Measurements from ENCODE around the gene TLE2.
"Not testable (repeated sequence)": the region's sequence is repeated elsewhere in the genome, so short reads cannot be mapped to it uniquely, and the experiment has no call there.

TLE2 gene

DNA sequence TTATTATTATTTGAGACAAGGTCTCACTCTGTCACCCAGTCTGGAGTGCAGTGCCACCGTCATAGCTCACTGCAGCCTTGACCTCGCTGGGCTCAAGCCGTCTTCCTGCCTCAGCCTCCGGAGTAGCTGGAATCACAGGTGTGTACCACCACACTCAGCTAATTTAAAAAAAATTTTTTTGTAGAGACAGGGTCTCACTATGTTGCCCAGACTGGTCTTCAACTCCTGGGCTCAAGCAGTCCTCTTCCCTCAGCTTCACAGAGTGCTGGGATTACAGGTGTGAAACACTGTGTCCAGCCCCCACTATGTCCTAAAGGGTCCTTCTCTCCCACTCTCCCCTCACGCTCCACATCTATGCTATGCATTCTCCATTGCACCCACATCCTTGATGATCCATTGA is 9.1 kb upstream of the TLE2 start:
- in situ Hi-C loops (cut with HindIII; ENCODE audit: low sequenced_read_pairs): no loop called here

DNA sequence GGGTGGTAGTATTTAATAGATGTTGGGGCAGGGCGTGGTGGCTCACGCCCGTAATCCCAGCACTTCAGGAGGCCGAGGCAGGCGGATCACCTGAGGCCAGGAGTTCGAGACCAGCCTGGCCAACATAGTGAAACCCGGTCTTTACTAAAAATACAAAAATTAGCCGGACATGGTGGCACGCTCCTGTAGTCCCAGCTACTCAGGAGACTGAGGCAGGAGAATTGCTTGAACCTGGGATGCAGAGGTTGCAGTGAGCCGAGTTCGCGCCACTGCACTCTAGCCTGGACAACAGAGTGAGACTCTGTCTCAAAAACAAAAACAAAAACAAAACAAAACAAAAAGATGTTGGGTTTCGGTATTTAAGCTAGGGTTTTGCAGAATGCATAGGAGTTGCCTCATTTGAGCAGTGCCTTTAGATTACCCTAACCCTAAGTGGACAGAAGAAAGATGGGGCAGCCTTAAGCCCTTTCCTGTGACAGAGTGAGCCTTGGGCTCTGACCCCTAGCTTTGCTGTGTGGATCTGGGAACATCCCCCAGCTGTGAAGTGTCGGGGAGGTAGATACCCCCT is 8.0 kb upstream of the TLE2 start:
- in situ Hi-C loops (cut with HindIII; ENCODE audit: low sequenced_read_pairs): not testable (repeated sequence)

DNA sequence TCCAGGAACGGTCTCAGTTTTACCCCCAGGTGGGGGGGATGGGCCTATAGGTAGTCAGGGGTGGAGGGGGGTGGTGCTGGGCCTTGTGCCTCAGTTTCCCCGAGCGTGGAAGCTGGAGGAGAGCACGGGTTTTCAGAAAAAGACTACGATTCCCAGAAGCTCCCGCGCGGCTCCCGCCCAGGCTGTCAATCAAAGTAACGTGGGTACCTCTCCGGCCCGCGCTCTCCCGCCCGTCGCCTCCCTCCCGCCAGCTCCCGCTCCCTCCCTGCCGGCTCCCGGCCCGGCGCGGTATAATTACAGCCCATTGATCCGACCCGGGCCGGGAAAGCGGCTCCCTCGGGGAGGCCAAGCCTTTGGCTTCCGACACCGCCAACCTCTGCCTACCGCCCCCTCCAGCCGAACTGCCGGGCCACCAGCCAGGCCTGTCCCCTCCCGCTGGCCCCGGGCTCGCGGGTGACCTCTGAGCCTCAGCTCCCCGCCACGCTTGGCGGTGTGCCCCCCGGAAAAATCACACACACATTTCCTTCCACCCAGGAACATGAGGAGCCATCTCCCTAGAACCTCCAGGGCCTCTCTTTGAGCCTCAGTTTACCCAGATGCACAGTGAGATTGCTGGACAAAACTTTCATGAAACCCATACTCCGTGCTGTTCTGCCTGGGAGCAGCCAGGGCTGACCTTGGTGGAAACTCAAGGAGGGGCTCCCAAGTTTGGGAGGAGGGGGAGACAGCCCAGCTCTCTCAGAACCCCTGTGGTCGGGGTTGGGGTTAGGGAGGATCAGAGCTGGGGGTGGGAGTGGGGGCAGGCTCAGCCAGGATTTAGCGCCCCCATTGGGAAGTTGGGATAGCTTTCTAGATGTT is 7.3 kb upstream of the TLE2 start:
- in situ Hi-C loops (cut with HindIII; ENCODE audit: low sequenced_read_pairs): no loop called here

DNA sequence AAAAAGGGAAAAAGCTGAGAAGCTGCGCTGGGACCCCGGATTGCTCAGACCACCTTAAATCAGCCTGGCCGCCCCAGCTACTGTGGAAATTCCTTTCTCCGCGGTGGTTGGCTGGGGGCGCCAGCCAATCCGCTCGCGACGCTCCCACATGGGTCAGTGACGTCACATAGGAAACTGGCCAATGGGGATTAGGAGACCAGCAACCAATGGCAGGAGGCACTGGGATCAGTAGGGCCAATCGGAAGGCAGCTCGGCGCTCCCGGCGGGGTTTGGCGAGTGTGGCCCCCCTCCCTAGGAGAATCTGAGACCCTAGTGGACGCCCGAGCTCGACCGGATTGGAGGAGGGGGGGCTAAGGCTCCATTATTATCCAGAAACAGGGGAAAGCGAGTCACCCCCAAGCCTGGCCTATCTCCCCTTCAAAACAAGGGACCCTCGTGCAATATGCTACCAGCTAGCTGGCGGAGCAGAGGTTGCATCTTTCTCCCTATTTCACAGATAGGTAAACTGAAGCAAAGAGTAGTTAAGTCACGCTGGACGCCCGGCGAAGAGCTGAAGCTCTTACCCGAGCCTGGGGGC is 6.5 kb upstream of the TLE2 start:
- in situ Hi-C loops (cut with HindIII; ENCODE audit: low sequenced_read_pairs): no loop called here

DNA sequence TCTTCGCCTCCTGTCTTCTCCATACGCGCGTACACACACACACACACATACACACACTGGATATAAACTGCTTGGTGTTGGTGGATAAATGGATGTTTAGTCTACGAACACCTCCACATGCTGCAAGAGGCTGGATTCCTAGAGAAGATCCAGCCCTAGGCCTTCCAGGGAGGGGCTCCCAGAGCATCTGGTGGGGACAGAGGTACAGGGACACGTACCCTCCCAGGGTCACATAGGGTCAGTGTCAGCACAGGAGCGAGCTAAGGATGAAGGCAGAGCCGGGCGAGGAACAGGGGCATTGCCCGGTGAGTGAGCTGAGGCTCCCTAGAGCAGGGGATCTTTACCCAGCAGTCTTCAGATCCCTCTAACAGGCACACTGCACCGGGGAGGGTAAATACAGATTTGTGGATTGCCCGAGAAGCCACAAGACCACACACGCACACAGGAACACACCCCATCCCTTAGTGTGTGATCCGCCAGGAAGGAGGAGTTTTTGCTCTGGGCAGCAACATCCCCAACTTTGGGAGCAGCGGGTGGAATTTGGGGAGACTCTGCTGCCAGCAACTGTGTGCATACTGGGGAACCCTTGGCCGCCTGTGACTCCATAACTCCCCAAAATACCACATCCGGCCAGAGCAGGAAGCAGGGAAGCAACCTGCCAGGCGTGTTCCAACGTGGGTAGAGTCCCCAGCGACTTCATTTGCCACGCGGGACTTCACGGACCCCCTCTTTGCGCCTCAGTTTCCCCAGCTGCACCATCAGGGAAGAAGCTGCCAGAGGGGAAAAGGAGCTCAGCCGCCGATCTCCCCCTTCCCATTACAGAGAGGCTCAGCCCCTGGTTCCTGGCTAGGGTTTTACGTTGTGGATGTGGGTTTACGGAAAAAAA is 5.8 kb upstream of the TLE2 start:
- in situ Hi-C loops (cut with HindIII; ENCODE audit: low sequenced_read_pairs): no loop called here

DNA sequence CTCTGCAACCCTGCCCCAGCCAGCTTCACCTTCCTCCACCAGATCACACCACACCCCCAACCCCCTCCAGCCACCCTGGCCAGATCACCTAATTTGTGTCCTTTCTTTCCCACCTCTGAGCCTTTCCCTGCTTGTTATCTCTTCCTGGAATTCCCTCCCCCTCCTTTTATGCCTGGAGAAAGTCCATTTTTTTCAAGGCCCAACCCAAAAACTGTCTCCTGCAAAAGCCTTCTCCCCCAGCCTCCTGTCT is 5.3 kb upstream of the TLE2 start:
- in situ Hi-C loops (cut with HindIII; ENCODE audit: low sequenced_read_pairs): no loop called here

DNA sequence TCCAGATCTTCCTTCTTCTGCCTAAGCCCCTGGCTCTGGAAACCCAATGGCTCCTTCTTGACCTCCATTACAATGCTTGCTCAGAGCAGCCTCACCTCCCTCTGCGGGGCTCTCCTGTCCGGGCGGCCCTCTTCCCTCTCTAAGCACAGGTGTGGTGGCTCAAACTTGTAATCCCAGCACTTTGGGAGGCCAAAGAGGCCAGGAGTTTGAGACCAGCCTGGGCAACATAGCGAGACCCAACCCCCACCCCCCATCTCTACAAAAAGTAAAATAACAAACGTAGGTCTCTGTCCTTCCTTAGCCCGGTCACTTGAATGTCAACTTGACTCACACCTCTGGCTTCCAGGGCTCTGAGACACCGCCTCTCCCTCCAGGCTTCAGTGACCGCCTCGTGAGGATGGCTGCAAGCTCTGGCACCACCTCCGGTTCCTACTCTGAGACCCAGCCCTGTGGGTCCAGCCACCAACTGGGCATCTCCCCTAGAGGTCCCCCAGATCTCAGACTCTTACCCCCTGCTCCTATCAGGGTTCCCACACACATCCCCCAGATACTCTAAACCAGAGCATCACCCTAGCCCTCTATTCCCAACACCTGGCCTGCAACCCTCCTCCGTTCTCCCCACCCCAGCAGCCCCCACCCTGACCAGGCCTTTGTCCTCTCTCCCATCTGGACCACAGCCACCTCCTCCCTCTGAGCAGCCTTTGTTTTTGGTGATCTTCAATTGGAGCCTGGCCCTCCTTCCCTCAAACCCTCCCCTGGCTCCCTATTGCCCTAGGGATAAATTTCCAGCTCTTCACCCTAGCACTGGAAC is 4.7 kb upstream of the TLE2 start:
- in situ Hi-C loops (cut with HindIII; ENCODE audit: low sequenced_read_pairs): no loop called here

DNA sequence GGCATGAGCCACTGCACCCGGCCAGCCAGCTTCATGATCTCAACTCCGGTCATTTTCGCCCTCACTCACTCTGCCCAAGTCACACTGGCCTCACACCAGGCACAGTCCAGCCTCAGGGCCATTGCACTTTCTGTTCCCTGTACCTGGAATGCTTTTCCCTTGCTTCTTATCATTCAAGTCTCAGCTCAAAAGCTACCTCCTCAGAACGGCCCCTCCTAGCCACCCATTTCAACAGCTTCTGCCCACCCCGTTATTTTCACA is 2.5 kb upstream of the TLE2 start:
- in situ Hi-C loops (cut with HindIII; ENCODE audit: low sequenced_read_pairs): no loop called here

DNA sequence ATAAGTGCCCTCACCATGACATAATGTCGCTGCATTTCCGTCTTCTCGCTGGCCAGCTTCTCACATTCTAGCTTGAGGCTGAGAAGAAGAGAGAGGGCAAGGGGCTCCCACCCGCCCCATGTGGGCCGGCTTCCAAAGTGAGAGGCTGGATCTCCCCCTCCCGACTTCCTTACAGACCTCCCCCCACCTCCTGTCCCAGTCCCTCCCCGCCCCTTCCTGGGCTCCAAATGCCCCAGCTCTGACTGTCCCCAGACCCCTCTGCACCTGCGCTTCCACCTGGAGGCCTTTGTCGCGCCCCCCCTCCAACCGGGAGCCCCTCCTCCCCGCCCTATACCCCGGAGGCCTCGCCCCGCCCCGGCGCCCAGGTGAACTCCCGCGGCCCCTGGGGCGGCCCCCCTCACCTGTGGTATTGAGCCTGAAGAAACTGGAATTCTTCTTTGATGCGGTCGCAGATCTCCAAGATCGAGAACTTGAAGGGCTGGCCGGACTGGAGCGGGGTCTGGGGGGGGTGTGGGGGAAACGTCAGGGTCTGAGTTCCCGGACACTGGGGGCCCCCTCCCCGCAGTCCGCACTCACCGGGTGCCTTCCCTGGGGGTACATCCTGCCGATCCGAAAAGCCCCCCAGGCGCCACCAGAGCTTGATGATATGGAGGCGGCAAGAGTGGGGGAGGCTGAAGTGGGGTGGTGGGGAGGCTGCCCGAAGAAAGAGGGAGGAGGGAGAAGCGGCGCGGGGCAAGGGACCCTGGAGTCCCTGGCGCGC is 595 bp downstream of the TLE2 start:
- in situ Hi-C loops (cut with HindIII; ENCODE audit: low sequenced_read_pairs): loop anchor here (5.0 to 10.0 kb wide), 2 partner anchors 74 to 146 kb away; partner anchors contain the start of gene S1PR4

DNA sequence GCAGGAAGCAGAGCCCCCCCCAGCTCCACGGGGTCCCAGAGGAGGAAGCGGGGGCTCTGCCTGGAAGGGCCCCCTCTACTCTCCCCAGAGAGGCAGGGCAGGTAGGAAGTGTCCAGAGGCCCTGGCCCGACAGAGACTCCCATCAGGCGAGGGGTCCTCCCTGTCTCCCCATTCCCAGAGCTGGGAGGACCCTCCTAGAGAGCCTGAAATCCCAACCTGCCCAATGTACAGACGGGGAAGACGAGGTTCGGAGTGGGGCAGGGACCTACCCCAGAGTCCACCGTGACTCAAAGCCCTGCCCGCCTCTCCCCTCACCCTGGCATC is 1.1 kb downstream of the TLE2 start:
- in situ Hi-C loops (cut with HindIII; ENCODE audit: low sequenced_read_pairs): loop anchor here (5.0 to 10.0 kb wide), 2 partner anchors 74 to 147 kb away; partner anchors contain the start of gene S1PR4

DNA sequence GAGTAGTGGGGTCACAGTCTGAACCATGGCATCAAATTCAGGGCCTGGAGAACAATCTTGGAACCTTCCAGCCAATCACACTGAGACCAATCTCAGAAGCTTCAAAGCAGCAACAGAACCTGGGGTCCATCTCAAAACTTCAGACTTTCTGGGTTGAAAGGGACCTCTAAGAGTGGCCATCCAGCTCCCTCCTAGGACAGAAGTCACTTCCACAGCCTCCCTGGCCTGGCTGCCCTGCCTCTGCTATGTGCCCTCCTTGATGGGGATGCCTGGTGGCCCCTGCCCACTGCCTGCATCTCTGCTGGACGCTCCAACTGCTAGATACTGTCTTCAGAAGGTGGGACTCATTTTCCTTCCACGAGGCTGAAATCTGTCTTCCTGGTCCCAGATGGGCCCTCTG is 1.8 kb downstream of the TLE2 start:
- in situ Hi-C loops (cut with HindIII; ENCODE audit: low sequenced_read_pairs): loop anchor here (5.0 to 10.0 kb wide), 2 partner anchors 75 to 148 kb away; partner anchors contain the start of gene S1PR4

DNA sequence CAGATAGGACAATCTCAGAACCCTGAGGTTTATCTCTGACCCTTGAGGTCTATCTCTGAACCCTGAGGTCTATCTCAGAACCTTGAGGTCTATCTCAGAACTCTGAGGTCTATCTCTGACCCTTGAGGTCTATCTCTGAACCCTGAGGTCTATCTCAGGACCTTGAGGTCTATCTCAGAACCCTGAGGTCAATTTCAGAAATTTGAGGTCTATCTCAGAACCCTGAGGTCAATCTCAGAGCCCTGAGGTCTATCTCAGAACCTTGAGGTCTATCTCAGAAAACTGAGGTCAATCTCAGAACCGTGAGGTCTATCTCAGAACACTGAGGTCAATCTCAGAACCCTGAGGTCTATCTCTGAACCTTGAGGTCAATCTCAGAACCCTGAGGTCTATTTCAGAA is 2.3 kb downstream of the TLE2 start:
- in situ Hi-C loops (cut with HindIII; ENCODE audit: low sequenced_read_pairs): loop anchor here (5.0 to 10.0 kb wide), 2 partner anchors 76 to 148 kb away; partner anchors contain the start of gene S1PR4

DNA sequence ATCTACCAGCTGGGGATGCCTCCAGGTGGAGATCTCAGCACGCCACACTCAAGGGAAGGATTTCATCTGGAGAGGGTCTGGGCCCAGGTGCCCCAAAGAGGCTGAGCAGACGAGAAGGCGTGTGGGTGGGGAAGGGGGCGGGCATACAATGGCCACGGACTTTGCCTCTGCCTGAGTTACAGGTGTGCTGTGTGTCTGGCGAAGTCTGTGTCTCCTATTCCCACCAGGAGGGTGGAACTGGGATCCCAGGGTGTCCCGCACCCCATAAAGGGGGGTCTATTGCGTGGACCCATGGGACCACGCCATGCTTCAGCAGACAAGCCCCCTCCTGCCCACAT is 3.6 kb downstream of the TLE2 start:
- in situ Hi-C loops (cut with HindIII; ENCODE audit: low sequenced_read_pairs): loop anchor here (5.0 to 10.0 kb wide), 2 partner anchors 77 to 149 kb away; partner anchors contain the start of gene S1PR4

DNA sequence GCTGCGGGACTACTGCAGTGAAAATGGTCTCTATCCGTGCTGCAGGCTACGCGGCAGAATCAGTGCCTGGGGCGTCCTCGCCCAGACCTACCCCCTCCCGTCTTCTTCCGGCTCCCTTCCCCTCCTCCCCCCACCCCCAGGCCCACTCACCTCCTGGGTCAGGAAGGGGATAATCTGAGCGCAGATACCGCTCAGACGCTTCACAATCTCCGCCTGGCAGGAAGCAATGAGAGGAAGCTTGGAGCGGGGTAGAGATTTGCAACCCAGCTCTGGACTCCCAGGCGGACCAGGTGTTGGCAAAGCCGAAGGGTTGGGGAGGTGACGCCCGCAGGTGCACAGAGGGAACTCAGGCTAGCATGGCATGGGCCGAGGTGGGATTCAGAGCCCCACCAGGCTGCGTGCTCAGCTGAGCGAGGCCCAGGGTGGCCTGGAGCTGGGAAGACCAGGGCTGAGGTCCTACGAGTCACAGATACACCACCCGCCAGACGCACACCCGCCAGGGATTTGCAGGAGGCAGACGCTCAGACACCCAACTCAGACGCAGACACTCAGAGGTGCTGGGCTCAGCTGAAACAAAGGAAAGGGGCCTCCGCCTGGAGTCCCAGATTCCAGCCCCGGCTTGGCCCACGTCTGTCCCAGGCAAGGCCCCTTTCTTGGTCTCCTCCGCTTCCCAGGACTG is 4.1 kb downstream of the TLE2 start:
- in situ Hi-C loops (cut with HindIII; ENCODE audit: low sequenced_read_pairs): loop anchor here (5.0 to 10.0 kb wide), 2 partner anchors 77 to 150 kb away; partner anchors contain the start of gene S1PR4

DNA sequence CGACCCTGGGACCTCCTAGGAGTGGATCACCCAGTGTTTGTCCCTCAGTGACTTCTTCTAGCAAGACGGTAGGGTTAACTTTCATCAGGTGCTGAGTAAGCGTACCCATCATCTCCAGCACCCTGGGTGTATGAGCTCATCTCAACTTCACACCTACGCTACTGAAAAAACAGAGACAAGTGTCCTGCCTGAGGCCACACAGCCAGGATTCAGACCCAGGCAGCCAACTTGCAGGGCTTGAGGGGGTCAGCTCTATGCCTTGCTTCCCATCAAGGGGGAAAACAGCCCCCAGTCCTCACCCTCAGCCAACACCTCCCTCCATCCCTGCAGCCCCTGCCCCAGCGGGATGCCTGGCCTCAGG is 4.6 kb downstream of the TLE2 start:
- in situ Hi-C loops (cut with HindIII; ENCODE audit: low sequenced_read_pairs): loop anchor here (10.0 kb wide), 1 partner anchor 150 kb away; the partner anchor contains the start of gene S1PR4

DNA sequence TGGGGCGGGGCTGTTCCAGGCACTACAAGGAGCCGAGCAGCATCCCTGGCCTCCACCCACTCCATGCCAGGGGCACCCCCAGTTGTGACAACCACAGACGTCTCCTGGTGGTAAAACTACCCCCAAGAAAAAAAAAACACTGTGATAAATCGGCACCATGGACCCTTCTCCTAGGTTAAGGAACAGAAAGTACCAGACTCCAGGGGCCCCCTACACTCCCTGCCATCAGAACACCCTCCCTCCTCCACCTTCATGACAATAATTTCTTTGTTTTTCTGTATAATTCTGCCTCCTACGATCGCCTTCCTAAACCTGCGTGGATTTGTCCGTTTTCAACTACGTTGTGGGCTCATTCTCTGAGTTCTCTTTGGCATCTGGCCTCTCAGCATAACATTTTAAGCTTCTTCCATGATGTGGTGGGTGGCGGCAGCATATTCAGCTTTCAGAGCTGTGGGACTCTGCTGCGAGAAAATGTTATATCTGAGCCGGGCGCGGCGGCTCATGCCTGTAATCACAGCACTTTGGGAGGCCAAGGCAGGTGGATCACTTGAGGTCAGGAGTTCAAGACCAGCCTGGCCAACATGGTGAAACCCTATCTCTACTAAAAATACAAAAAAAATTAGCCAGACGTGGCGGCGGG is 8.6 kb downstream of the TLE2 start:
- in situ Hi-C loops (cut with HindIII; ENCODE audit: low sequenced_read_pairs): loop anchor here (10.0 kb wide), 1 partner anchor 154 kb away; the partner anchor contains the start of gene S1PR4

DNA sequence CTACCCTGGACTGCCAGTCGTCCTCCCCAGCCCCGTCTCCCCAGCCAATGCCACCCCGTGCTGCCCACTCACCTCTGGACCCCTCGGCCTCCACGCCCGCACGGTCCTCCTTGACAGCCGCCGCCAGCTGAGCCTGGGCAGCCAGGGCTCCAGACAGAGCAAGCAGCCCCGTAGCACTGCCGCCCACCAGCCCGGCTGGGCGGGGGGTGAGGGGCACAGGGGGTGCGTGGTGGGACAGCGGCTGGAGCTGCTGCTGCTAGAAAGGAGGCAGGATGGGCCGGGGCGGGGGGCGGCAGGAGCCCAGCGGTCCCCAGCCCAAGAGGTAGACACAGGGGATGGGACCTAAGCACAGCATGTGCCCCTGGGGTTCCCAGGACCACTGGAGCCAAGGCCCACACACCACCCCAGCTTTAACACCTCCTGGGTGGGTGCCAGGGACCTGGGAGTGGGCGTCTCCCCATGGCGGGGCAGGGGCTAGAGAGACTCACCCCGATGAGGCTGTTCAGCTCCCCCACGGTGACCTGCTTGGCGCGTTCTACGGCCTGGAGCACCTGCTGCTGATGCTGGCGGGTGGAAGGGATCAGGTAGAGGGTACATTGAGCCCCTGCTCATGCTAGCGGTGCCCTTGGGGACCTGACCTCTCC is 9.7 kb downstream of the TLE2 start:
- in situ Hi-C loops (cut with HindIII; ENCODE audit: low sequenced_read_pairs): no loop called here

DNA sequence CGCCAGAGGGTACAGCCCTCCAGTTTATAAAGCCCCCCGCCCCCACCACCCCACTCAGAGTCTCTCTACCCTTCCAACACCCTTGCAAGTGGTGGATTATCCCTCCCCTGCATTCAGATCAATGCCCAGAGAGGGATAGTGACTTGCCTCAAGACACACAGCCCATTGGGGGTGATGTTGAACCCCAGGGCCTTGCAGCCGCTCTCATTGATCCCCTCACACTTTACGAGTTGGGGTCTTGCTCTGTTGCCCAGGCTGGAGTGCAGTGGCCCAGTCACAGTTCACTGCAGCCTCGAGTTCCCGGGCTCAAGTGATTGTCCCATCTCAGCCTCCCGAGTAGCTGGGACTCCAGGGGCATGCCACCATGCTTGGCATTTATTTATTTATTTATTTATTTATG is 11.2 kb downstream of the TLE2 start:
- in situ Hi-C loops (cut with HindIII; ENCODE audit: low sequenced_read_pairs): no loop called here
